CD4-positive, alpha-beta T cell treated with Interleukin-17A for 4 hours (primary cell): ENCODE measurements around the gene F8.

Source experiments
- DNase-seq: peaks from one replicate; pipeline ENCODE4 v3.0.0-alpha.2; 2020; ENCODE audit warnings: mixed read lengths

Gene F8

GRCh38 chrX:155022585-155022984 is at the start of gene F8:
F8 (minus strand) TSS chrX:155022723; CDS start chrX:155022552, 171 bp downstream.
- no peak for DNase-seq

- no peak for DNase-seq
Measured at GRCh38 chrX:155071694-155072280, 49.3 kb upstream of the F8 start.

GRCh38 chrX:155070975-155071693 is 48.6 kb upstream of the F8 start, which contains the start of the genes BRCC3, CMC4 and MTCP1:
BRCC3 (plus strand) TSS chrX:155071508; CDS start chrX:155071528, 20 bp downstream.
CMC4 (minus strand) TSS chrX:155071136; CDS start chrX:155064023, 7,113 bp downstream.
MTCP1 (minus strand) TSS chrX:155071136; CDS start chrX:155066010, 5,126 bp downstream.
- DNase-seq: peak; percentile 82

GRCh38 chrX:155070663-155070974 is 48.1 kb upstream of the F8 start:
- DNase-seq: no peak

- no peak for DNase-seq
Measured at GRCh38 chrX:155070038-155070437, 47.5 kb upstream of the F8 start.

GRCh38 chrX:155069414-155069813 is 46.9 kb upstream of the F8 start:
- no peak for DNase-seq

- no peak for DNase-seq
Measured at GRCh38 chrX:155068165-155068564, 45.6 kb upstream of the F8 start.

GRCh38 chrX:155065035-155065734 is 42.7 kb upstream of the F8 start:
- DNase-seq: no peak

- DNase-seq: no peak
Measured at GRCh38 chrX:155061760-155062159, 39.2 kb upstream of the F8 start.

GRCh38 chrX:155056877-155057792 is 34.6 kb upstream of the F8 start:
- DNase-seq: peak; percentile 65

- DNase-seq: peak; percentile 39
Measured at GRCh38 chrX:155056471-155056870, 33.9 kb upstream of the F8 start.

GRCh38 chrX:155055494-155055893 is 33.0 kb upstream of the F8 start:
- no peak for DNase-seq

- DNase-seq: no peak
Measured at GRCh38 chrX:155054255-155054654, 31.7 kb upstream of the F8 start.

GRCh38 chrX:155053656-155054055 is 31.1 kb upstream of the F8 start:
- DNase-seq: no peak

- DNase-seq: no peak
Measured at GRCh38 chrX:155052738-155053498, 30.4 kb upstream of the F8 start.

GRCh38 chrX:155048977-155049619 is 26.6 kb upstream of the F8 start:
- DNase-seq: peak; percentile 69

- DNase-seq: no peak
Measured at GRCh38 chrX:155046811-155047528, 24.4 kb upstream of the F8 start.

GRCh38 chrX:155046129-155046810 is 23.7 kb upstream of the F8 start:
- no peak for DNase-seq

- no peak for DNase-seq
Measured at GRCh38 chrX:155035688-155036087, 13.2 kb upstream of the F8 start.

GRCh38 chrX:155031657-155032056 is 9.1 kb upstream of the F8 start:
- no peak for DNase-seq
